ENCODE measurements around the gene NTM. TPM values are rescaled to one million over a fixed set of nuclear protein-coding genes. Genes with fewer than 3 reads are reported as not detected.

NTM gene
- total RNA-seq, 2 experiments from 2014 or later: not detected

GRCh38 chr11:131549770-131550169, 179.4 kb downstream of the NTM start:
- Mint-ChIP-seq H3K36me3 (ENCODE audit: low read depth) (no peaks in the 10 kb centered on the region), H3K27me3 (no peaks in the 10 kb centered on the region), H3K4me1 (no peaks in the 10 kb centered on the region), H3K4me3 (no peak overlapping the region), H3K27ac (no peak overlapping the region), H3K9me3 (peaks cover 4% of the 10 kb centered on the region)
- CTCF ChIA-PET: no interaction called here
- POLR2A ChIA-PET: no interaction called here
- no peak for DNase-seq

- Mint-ChIP-seq H3K9me3 (no peaks in the 10 kb centered on the region), H3K4me3 (no peak overlapping the region), H3K36me3 (ENCODE audit: low read depth) (no peaks in the 10 kb centered on the region), H3K27me3 (no peaks in the 10 kb centered on the region), H3K4me1 (no peaks in the 10 kb centered on the region), H3K27ac (no peak overlapping the region)
- DNase-seq: no peak
- CTCF ChIA-PET: no interaction called here
- POLR2A ChIA-PET: no interaction called here
Measured at GRCh38 chr11:131560287-131560686, 189.9 kb downstream of the NTM start.

GRCh38 chr11:131561501-131561900, 191.1 kb downstream of the NTM start:
- no peak for DNase-seq
- H3K36me3 Mint-ChIP-seq (ENCODE audit: low read depth): no peaks in the 10 kb centered on the region
- H3K4me1 Mint-ChIP-seq: no peaks in the 10 kb centered on the region

GRCh38 chr11:131561972-131562371, 191.6 kb downstream of the NTM start:
- CTCF ChIA-PET: no interaction called here
- Mint-ChIP-seq H3K27me3 (no peaks in the 10 kb centered on the region), H3K4me1 (no peaks in the 10 kb centered on the region), H3K4me3 (no peak overlapping the region), H3K9me3 (no peaks in the 10 kb centered on the region), H3K27ac (no peak overlapping the region), H3K36me3 (ENCODE audit: low read depth) (no peaks in the 10 kb centered on the region)
- no peak for DNase-seq
- POLR2A ChIA-PET: no interaction called here

More at GRCh38 chr11:131561501-131561900, 191.1 kb downstream of the NTM start:
- Mint-ChIP-seq H3K27me3 (no peaks in the 10 kb centered on the region), H3K9me3 (no peaks in the 10 kb centered on the region), H3K27ac (no peak overlapping the region), H3K4me3 (no peak overlapping the region)
- ChIA-PET CTCF (no interaction called here), POLR2A (no interaction called here)

GRCh38 chr11:131568318-131568717, 197.9 kb downstream of the NTM start:
- no peak for DNase-seq
- H3K4me3 Mint-ChIP-seq: no peak overlapping the region
- ChIA-PET POLR2A (no interaction called here), CTCF (no interaction called here)
- H3K4me1 Mint-ChIP-seq: no peaks in the 10 kb centered on the region
- no peaks in the 10 kb centered on the region for H3K9me3 Mint-ChIP-seq
- no peak overlapping the region for H3K27ac Mint-ChIP-seq
- no peaks in the 10 kb centered on the region for H3K36me3 Mint-ChIP-seq (ENCODE audit: low read depth)
- H3K27me3 Mint-ChIP-seq: no peaks in the 10 kb centered on the region

GRCh38 chr11:131571571-131571970, 201.2 kb downstream of the NTM start:
- Mint-ChIP-seq H3K27ac (no peak overlapping the region), H3K4me3 (no peak overlapping the region), H3K27me3 (no peaks in the 10 kb centered on the region), H3K9me3 (no peaks in the 10 kb centered on the region), H3K36me3 (ENCODE audit: low read depth) (no peaks in the 10 kb centered on the region), H3K4me1 (no peaks in the 10 kb centered on the region)
- POLR2A ChIA-PET: no interaction called here
- DNase-seq: no peak
- CTCF ChIA-PET: no interaction called here

DNA sequence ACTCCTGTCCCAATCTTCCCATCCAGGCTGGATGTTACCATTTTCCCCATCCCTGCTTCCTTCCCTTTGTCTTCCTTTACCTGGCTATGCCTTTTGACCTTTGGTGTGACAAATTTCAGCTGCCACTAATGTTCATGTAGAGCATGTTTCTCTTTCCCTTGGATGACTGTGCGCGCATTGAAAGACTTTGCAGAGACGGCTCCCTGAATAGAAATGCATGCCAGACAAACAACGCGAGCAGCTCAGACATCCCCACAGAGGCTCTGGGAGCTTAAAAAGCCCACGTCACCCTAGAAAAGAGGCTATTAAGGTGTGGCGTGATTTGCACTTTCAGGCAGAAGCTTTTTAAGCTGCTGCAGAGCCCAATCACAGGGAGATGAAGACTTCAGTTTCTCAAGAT, 202.0 kb downstream of the NTM start:
- H3K4me3 Mint-ChIP-seq: no peak overlapping the region
- ChIA-PET POLR2A (no interaction called here), CTCF (no interaction called here)
- DNase-seq: no peak
- no peaks in the 10 kb centered on the region for H3K4me1 Mint-ChIP-seq
- H3K27me3 Mint-ChIP-seq: no peaks in the 10 kb centered on the region
- no peaks in the 10 kb centered on the region for H3K36me3 Mint-ChIP-seq (ENCODE audit: low read depth)
- H3K9me3 Mint-ChIP-seq: no peaks in the 10 kb centered on the region
- no peak overlapping the region for H3K27ac Mint-ChIP-seq

DNA sequence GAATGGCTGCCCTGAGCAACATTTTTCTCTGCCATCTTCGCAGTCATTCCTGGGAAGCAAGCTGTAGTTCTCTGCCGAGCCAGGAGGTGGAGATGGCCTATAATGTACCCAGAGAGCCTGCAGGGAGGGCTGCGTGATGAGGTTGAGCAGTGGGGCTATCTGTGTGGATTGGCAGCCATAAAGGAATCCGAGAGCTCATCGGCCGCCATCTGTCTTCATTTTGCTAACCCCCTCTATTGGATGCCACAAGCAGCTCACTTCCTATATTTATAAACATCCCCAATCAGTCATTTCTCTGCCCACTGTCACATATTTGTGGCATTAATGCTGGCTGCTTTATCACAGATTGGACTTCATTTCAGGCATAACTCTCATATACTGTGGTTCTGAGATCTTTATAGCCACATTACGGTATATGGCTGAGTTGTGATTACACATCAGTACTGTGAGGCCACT, 209.5 kb downstream of the NTM start:
- POLR2A ChIA-PET: no interaction called here
- no peaks in the 10 kb centered on the region for H3K4me1 Mint-ChIP-seq
- H3K9me3 Mint-ChIP-seq: peaks cover 2% of the 10 kb centered on the region
- no peaks in the 10 kb centered on the region for H3K27me3 Mint-ChIP-seq
- no peak overlapping the region for H3K27ac Mint-ChIP-seq
- CTCF ChIA-PET: no interaction called here
- H3K4me3 Mint-ChIP-seq: no peak overlapping the region
- no peaks in the 10 kb centered on the region for H3K36me3 Mint-ChIP-seq (ENCODE audit: low read depth)
- DNase-seq: no peak

DNA sequence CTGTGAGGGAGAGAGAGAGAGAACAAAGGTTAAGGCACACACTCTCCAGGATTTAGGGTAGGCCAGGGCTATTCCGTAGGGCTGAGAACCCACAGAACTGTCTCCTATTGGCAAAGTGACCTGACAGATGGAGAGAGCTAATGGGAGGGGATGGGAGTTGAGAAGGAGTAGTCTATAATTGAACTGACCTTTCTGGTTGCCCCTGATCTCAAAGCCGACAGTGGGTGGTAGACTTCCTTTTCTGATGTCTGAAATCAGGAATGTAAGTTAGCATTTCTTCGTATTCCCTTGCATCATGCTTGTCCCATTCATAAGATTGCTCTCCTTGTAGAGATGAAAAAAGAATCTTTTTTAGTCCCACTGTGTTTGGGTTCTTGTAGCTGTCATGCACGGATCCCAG, 210.1 kb downstream of the NTM start:
- ChIA-PET CTCF (no interaction called here), POLR2A (no interaction called here)

GRCh38 chr11:131581046-131581445, 210.6 kb downstream of the NTM start:
- CTCF ChIA-PET: no interaction called here

More for the DNA sequence above, 210.1 kb downstream of the NTM start:
- Mint-ChIP-seq H3K27ac (no peak overlapping the region), H3K36me3 (ENCODE audit: low read depth) (no peaks in the 10 kb centered on the region), H3K4me1 (no peaks in the 10 kb centered on the region), H3K27me3 (no peaks in the 10 kb centered on the region), H3K4me3 (no peak overlapping the region), H3K9me3 (peaks cover 3% of the 10 kb centered on the region)
- DNase-seq: no peak

DNA sequence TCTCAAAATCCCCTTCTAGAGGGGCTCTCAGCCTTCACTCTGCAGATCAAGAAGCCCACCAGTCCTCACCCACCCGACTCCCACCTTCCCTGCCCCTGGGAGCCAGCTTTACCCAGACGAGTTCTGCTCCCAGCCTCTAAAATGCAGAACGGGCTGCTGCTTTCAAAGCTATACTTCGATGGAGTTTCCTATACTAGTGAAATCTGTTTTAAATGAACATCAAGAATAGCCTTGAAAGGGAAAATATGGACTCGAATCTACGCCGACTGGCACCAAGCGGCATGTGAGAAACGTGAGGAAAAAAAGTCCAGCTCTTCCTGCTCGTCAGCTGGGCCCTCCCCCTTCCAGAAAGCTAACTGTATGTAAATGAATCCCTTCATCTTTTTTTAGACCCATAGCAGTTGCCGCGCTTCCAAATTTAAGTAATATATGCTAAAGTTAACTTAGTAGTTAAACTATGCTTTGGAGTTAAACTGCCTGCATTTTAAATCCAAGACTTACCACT, 211.7 kb downstream of the NTM start:
- no peaks in the 10 kb centered on the region for H3K4me1 Mint-ChIP-seq
- POLR2A ChIA-PET: no interaction called here
- no peak overlapping the region for H3K27ac Mint-ChIP-seq
- H3K36me3 Mint-ChIP-seq (ENCODE audit: low read depth): no peaks in the 10 kb centered on the region
- H3K27me3 Mint-ChIP-seq: no peaks in the 10 kb centered on the region
- CTCF ChIA-PET: no interaction called here
- no peak overlapping the region for H3K4me3 Mint-ChIP-seq
- DNase-seq: no peak
- peaks cover 3% of the 10 kb centered on the region for H3K9me3 Mint-ChIP-seq

More at GRCh38 chr11:131581046-131581445, 210.6 kb downstream of the NTM start:
- no peaks in the 10 kb centered on the region for H3K36me3 Mint-ChIP-seq (ENCODE audit: low read depth)
- H3K27me3 Mint-ChIP-seq: no peaks in the 10 kb centered on the region
- H3K4me3 Mint-ChIP-seq: no peak overlapping the region
- H3K27ac Mint-ChIP-seq: no peak overlapping the region
- peaks cover 3% of the 10 kb centered on the region for H3K9me3 Mint-ChIP-seq
- POLR2A ChIA-PET: no interaction called here
- no peak for DNase-seq
- no peaks in the 10 kb centered on the region for H3K4me1 Mint-ChIP-seq

GRCh38 chr11:131583421-131583820, 213.0 kb downstream of the NTM start:
- ChIA-PET CTCF (interaction anchor here (1.8 kb wide), 1 partner anchor 91 kb away, joined by 4 read pairs; no protein-coding TSS in a partner anchor), POLR2A (no interaction called here)
- H3K4me1 Mint-ChIP-seq: no peaks in the 10 kb centered on the region
- no peaks in the 10 kb centered on the region for H3K27me3 Mint-ChIP-seq
- DNase-seq: no peak
- H3K27ac Mint-ChIP-seq: no peak overlapping the region
- H3K9me3 Mint-ChIP-seq: peaks cover 3% of the 10 kb centered on the region
- no peaks in the 10 kb centered on the region for H3K36me3 Mint-ChIP-seq (ENCODE audit: low read depth)
- no peak overlapping the region for H3K4me3 Mint-ChIP-seq

DNA sequence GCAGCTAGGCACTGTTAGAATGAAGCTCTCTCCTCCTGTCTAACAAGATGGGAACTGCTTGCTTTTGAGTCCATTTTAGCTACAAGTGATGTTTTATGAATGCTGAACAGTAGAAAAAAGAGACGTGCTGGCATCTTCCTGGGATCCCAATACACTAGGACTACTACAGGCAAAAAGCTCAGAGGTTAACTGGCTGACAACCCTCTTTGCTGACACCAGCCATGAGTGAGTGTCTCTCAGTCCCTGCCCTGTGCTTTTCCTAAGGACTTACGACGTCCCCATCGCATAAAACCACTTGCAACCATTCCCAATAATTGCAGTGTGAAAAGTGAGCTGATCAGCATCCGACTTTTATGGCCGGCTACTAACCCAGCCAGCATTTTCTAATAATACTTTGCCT, 213.5 kb downstream of the NTM start:
- ChIA-PET CTCF (interaction anchor here (1.8 kb wide), 1 partner anchor 90 kb away, joined by 4 read pairs; no protein-coding TSS in a partner anchor), POLR2A (no interaction called here)
- Mint-ChIP-seq H3K4me3 (no peak overlapping the region), H3K4me1 (no peaks in the 10 kb centered on the region), H3K36me3 (ENCODE audit: low read depth) (no peaks in the 10 kb centered on the region), H3K27me3 (no peaks in the 10 kb centered on the region), H3K27ac (no peak overlapping the region), H3K9me3 (peaks cover 5% of the 10 kb centered on the region)
- no peak for DNase-seq

DNA sequence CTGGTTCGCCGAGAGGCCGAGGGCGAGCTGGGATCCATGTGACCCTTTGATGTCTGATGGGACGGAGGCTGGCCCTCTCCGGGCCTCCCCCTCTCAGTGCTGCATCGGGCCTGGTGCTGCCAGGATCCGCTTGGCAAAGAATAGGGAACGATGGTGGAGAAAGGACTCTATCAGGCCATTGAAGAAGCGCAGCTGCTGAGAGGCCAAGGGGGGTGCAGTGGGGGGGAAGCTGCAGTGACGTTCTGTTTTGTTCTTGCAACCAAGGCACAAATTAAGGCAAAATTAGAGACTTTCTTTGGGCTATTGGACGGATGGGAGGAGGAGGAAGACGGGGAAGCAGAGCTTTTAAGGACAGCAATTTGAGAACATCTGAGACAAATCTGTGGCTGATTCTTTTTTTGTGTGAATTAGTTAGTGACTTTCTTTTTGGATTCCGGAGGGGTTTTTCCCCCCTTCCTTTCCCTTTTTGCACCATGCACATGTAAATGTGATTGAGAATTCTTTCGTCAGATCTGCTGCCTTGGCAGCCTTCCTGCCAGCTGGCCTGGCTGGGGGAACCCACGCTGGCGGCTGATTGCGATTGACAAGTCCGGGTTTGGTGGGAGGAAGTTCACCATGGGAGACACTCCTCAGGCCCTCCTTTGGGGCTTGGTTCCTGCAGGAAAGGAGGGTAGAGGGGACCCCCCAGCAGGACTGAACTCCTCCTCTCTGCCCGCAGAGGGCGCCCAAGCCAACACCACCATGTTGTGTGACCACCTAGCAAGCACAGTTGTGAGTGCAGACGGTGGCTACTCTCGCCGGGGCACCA, 214.6 kb downstream of the NTM start:
- POLR2A ChIA-PET: no interaction called here
- DNase-seq: no peak
- Mint-ChIP-seq H3K36me3 (ENCODE audit: low read depth) (no peaks in the 10 kb centered on the region), H3K4me1 (no peaks in the 10 kb centered on the region), H3K4me3 (no peak overlapping the region), H3K9me3 (peaks cover 5% of the 10 kb centered on the region), H3K27ac (no peak overlapping the region), H3K27me3 (no peaks in the 10 kb centered on the region)
- CTCF ChIA-PET: interaction anchor here (1.0 kb wide), 1 partner anchor 89 kb away, joined by 3 read pairs; no protein-coding TSS in a partner anchor
